Measurements from ENCODE around the gene LRRC43.

Gene LRRC43, protein sequence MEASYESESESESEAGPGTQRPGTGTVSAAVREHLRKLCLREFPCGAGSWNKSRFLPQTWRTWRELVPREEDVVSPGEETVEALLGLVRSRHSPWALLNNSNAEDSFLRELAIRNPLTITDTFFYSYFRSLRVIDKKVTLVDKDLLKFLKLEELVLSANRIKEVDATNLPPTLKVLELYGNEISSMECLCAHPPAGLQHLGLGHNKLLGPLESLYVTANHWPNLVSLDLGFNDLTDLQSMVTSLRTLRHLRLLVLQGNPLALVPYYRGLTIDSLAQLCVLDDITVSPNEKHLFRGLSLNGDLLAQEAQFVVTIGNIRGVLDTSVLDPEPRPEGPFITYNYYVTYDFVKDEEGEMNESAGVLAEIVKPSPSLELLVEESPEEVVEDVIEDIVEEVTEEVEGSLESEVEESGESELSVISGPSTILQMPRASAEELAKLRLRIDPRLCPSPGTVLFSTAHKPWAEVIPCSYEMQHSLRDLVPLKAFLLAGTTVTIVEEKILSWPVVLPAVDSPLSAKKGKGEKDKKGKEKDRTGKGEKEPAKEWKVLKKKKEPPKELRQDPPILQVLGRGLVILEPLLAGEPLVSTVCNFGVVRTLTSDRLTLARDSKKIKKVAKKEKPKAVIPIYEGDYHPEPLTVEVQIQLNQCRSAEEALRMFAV

DNA sequence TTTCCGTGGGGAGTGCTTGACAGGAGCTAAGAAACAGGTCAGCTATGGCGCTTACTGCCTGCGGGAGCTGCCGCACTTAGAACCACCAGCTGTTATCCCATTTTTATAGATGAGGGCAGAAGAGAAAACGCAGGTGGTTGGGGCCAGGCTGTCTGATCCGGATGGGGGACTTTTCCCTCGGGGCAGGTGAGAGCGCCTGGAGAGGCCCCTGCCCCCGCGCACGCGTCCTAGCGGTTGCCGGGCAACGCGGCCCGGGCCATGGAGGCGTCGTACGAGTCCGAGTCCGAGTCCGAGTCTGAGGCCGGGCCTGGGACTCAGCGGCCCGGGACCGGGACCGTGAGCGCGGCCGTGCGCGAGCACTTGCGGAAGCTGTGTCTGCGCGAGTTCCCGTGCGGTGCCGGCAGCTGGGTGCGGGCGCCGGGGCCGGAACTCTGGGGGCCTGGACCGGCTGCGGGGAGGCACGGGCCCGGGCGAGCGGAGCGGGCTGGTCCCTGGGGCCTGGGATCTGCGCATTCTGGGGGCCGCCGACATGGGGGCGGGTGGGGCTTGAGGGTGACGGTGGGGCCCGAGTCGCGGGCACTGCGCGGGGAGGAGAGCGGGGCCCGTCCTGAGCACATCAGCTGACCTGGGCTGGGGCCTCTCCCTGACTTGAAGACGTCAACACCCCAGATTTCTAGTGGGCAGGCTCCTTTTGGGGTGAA, at the start of gene LRRC43:
Gene LRRC43, plus strand, starts transcription at position 237 of the 701 bp plus-strand sequence. Its CDS starts 22 bp downstream, at position 259.
- no peak for DNase-seq (ENCODE audit: low read depth in 2 of 2)

GRCh38 chr12:122133192-122133950, 49.6 kb upstream of the LRRC43 start:
- DNase-seq (ENCODE audit: low read depth in 2 of 2): no peak

- DNase-seq (ENCODE audit: low read depth in 2 of 2): no peak
Measured at GRCh38 chr12:122135437-122136031, 47.4 kb upstream of the LRRC43 start.

DNA sequence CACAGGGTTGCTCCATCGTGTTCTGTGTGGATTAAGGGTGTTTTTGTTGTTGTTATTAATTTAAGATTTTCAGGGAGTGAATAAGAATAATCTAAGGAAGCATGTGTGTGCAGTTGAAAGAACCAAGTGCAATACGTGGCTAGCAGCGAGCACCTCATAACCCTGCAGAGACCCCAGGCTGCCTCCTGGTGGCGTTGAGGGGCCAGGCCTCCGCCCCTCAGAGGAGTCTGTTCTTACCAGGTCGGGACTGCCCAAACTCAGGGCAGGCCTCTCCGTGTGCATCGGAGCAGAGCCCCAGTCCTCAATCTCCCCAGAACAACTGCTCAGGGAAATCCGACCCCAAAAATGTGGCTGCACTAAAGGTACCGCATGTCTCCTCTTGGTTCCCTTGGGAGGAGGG, 45.7 kb upstream of the LRRC43 start:
- DNase-seq (ENCODE audit: low read depth in 2 of 2): no peak

- DNase-seq (ENCODE audit: low read depth in 2 of 2): no peak
Measured at GRCh38 chr12:122137681-122138080, 45.2 kb upstream of the LRRC43 start.

DNA sequence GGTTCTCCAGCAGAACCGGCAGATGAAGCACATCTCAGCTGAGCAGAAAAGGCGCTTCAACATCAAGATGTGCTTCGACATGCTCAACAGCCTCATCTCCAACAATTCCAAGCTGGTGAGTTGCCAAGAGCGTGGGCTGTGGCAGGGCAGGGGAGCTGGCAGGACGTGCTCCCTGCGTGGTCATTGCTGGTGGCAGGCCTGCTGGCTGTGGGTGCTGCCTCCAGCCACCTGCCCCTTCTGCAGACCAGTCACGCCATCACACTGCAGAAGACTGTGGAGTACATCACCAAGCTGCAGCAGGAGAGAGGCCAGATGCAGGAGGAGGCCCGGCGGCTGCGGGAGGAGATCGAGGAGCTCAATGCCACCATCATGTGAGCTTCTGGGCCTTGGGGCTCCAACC, 44.7 kb upstream of the LRRC43 start:
- no peak for DNase-seq (ENCODE audit: low read depth in 2 of 2)

GRCh38 chr12:122138616-122139015, 44.3 kb upstream of the LRRC43 start:
- no peak for DNase-seq (ENCODE audit: low read depth in 2 of 2)

DNA sequence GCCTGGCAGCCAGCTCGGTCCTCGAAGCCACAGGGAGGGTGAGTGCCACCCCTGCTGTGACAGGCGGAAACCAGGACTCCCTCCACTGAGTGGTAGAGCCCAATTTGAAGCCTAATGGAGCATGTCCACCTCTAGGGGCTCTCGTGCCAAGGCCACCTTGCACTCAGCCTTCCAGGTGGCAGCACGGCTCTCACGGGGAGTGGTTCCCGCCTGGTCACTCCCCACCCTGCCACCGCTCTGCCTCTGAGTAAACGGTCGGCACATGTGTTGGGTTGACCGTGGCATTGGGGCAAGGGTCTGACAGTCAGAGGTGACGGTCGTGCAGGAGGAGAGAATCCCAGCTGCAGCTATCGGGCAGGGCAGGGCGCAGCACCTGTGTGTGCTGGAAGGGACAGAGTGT, 43.7 kb upstream of the LRRC43 start:
- no peak for DNase-seq (ENCODE audit: low read depth in 2 of 2)

GRCh38 chr12:122139941-122140340, 43.0 kb upstream of the LRRC43 start:
- no peak for DNase-seq (ENCODE audit: low read depth in 2 of 2)

DNA sequence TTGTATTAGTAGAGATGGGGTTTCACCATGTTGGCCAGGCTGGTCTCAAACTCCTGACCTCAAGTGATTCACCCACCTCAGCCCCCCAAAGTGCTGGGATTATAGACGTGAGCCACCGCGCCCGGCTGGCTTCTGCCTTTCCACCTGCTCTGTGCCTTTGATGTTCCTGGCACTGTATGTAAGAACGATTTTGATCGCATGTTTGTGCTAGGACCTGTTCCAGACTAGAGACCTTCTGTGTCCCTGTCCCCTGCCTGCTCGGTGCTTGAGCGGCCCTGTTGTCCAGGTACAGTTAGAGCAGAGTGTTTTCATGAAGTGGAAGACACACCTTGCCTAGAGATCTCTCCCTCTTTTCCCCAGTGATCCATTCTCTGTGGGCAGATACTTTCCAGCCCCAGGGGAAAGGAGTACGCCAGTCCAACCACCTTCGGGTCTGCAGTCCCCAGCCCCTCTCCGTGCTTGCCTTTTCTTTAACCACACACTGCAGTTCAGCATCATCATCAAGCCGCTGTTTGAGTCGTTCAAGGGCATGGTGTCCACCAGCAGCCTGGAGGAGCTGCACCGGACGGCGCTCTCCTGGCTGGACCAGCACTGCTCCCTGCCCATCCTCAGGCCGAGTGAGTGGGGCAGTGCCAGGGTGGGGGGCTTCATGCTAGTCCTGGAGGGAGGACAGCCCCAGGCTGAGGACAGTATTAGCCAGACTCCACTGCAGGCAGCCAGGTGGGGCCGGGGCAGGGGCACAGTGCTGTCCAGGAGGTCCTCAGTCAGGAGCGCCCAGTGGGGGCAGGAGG, 42.3 kb upstream of the LRRC43 start:
- DNase-seq (ENCODE audit: low read depth in 2 of 2): no peak

- no peak for DNase-seq (ENCODE audit: low read depth in 2 of 2)
Measured at GRCh38 chr12:122141911-122142725, 40.8 kb upstream of the LRRC43 start.

DNA sequence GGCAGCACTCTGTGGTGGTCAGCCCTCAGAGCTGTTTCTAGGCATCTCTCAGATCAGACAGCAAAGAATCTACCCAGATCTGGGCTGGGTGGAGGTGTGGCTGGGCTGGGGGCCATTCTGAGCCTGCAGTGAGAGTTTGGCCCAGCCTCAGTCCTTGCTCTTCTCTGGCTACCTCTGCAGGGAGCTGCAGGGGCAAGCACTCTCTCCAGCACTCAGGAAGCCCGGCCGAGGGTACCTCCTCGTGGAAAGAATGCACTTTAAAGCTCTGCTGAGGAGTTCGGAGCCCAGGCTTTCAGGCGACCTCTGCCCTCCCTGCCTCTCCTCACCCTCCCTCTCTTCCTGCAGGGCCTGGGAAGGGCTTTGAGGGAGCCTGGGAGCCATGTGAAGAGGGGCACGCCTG, 40.1 kb upstream of the LRRC43 start:
- DNase-seq (ENCODE audit: low read depth in 2 of 2): no peak

GRCh38 chr12:122144885-122145284, 38.0 kb upstream of the LRRC43 start:
- no peak for DNase-seq (ENCODE audit: low read depth in 2 of 2)

GRCh38 chr12:122145505-122146330, 37.2 kb upstream of the LRRC43 start:
- DNase-seq (ENCODE audit: low read depth in 2 of 2): no peak

GRCh38 chr12:122147514-122148290, 35.2 kb upstream of the LRRC43 start:
- DNase-seq (ENCODE audit: low read depth in 2 of 2): no peak

DNA sequence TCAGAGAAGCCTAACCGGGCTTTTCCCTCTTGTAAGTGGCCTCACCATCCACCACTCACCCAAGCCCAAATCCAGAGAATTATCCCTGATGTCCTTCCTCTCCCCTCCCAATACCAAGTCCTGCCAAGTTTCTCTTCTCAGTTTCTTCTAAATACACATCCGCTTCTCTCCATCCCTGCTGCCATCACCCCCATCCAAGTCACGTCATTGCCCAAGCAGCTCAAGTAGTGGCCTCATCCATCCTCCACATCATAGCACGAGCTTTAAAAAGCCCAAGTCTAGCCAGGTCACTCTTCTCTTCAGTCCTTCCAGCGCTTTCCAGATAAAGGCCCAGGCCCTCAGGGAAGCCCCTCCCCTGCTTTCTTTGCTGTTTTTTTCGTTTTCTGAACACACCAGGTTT, 34.3 kb upstream of the LRRC43 start:
- no peak for DNase-seq (ENCODE audit: low read depth in 2 of 2)

DNA sequence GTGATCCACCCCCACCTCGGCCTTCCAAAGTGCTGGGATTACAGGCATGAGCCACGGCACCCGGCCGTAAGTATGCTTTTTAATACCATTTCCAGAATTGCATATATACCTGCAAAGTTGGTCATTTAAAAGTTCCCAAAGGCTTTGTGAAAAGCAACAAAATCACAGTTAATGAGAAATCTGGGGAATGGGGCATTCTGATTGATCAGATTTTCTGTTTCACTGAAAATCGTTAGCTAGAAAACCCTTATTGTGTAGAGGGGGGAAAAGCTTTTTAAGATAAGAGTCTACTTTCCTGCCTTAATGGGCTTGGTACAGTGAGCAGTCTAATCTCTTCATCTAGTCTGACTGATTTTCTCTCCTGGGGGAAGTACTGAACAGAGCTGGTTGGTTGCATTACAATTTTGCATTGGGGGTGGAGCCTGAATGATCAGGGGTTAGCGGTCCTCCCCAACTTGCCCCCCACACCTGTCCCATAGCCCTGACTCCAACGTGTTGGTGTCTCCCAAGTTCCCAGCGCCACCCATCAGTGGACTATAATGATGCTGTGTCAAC, 32.7 kb upstream of the LRRC43 start:
- DNase-seq (ENCODE audit: low read depth in 2 of 2): no peak

DNA sequence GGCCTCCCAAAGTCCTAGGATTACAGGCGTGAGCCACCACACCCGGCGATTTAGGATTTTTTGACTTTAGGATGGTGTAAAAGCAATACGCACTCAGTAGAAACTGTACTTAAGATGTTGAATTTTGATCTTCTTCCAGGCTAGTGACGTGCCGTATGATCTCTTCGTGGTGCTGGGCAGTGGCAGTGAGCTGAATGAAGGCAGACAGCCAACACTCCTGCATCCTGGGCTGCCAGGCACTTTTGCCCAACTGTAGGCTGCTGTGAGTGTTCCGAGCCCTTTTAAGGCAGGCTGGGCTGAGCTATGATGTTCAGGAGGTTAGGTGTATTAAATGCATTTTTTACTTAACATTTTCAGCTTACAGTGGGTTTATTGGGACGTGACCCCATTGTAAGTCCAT, 30.2 kb upstream of the LRRC43 start:
- DNase-seq (ENCODE audit: low read depth in 2 of 2): no peak

Data from stimulated activated CD8-positive, alpha-beta memory T cell treated with anti-CD3 and anti-CD28 coated beads, Interleukin-2, amount 100 ng/mL, for 48 hours (primary cell).